Measurements from ENCODE around the gene LCP2.

GRCh38 chr5:170262061-170263045, 35.2 kb downstream of the LCP2 start:
- TF ChIP-seq, protein P1, sequence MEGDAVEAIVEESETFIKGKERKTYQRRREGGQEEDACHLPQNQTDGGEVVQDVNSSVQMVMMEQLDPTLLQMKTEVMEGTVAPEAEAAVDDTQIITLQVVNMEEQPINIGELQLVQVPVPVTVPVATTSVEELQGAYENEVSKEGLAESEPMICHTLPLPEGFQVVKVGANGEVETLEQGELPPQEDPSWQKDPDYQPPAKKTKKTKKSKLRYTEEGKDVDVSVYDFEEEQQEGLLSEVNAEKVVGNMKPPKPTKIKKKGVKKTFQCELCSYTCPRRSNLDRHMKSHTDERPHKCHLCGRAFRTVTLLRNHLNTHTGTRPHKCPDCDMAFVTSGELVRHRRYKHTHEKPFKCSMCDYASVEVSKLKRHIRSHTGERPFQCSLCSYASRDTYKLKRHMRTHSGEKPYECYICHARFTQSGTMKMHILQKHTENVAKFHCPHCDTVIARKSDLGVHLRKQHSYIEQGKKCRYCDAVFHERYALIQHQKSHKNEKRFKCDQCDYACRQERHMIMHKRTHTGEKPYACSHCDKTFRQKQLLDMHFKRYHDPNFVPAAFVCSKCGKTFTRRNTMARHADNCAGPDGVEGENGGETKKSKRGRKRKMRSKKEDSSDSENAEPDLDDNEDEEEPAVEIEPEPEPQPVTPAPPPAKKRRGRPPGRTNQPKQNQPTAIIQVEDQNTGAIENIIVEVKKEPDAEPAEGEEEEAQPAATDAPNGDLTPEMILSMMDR (IDR thresholded peaks at IDR 0.05), result no peak
- TF ChIP-seq POLR2A (IDR thresholded peaks at IDR 0.05), result no peak

All from adrenal gland (tissue), 5 donors.